ENCODE measurements around the gene MAPKAPK2.

The MAPKAPK2 gene

DNA sequence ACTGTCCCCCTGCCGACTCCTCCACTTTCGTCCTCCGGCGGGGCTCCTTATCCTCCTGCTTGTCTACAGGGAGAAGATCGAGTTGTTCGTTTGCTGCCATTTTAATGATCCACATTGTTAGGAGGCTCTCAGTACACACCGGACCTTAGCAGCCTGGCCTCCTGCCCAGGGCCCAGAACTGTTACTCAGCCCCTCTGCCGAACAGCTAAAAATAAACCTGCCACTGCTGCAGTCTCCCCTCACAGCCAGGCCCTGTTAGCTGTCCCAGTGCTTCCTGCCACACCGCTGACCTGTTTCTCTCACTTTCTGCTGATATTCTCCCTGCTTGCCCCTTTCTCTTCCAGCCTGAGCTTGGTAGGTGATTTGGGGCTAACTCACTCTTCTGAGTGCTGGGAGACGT lies 8.3 kb downstream of the MAPKAPK2 start:
- no peaks in the 10 kb centered on the region for H3K9me3 Mint-ChIP-seq
- H3K36me3 Mint-ChIP-seq (ENCODE audit: low read depth), result peaks cover 23% of the 10 kb centered on the region
- H3K27ac Mint-ChIP-seq, result peak overlapping the region; percentile 87 to 88 (median 87)
- H3K4me1 Mint-ChIP-seq, result peaks cover 97% of the 10 kb centered on the region
- peak overlapping the region in 2 of 3 experiments; percentile 40 for H3K4me3 Mint-ChIP-seq
- no peaks in the 10 kb centered on the region for H3K27me3 Mint-ChIP-seq (ENCODE audit: low read depth)
- no peak for TF ChIP-seq CTCF (IDR thresholded peaks at IDR 0.05; ENCODE audit: unreplicated experiment in 3 of 3)

GRCh38 chr1:206693592-206693991 lies 8.9 kb downstream of the MAPKAPK2 start:
- peak overlapping the region; percentile 87 to 88 (median 87) for H3K27ac Mint-ChIP-seq
- H3K9me3 Mint-ChIP-seq, result no peaks in the 10 kb centered on the region
- peaks cover 25% of the 10 kb centered on the region for H3K36me3 Mint-ChIP-seq (ENCODE audit: low read depth)
- H3K27me3 Mint-ChIP-seq (ENCODE audit: low read depth), result no peaks in the 10 kb centered on the region
- peaks cover 95% of the 10 kb centered on the region for H3K4me1 Mint-ChIP-seq
- peak overlapping the region in 2 of 3 experiments; percentile 16 to 40 for H3K4me3 Mint-ChIP-seq
- no peak for TF ChIP-seq CTCF (IDR thresholded peaks at IDR 0.05; ENCODE audit: unreplicated experiment in 3 of 3)

- H3K4me1 Mint-ChIP-seq, result peaks cover 95% of the 10 kb centered on the region
- H3K27ac Mint-ChIP-seq, result peak overlapping the region; percentile 87 to 88 (median 87)
- no peaks in the 10 kb centered on the region for H3K27me3 Mint-ChIP-seq (ENCODE audit: low read depth)
- peak overlapping the region in 1 of 3 experiments; percentile 40 for H3K4me3 Mint-ChIP-seq
- no peak for TF ChIP-seq CTCF (IDR thresholded peaks at IDR 0.05; ENCODE audit: unreplicated experiment in 3 of 3)
- no peaks in the 10 kb centered on the region for H3K9me3 Mint-ChIP-seq
- peaks cover 29% of the 10 kb centered on the region for H3K36me3 Mint-ChIP-seq (ENCODE audit: low read depth)
These were observed 9.7 kb downstream of the MAPKAPK2 start for GRCh38 chr1:206694171-206695124.

- Mint-ChIP-seq H3K27me3 (ENCODE audit: low read depth) (no peaks in the 10 kb centered on the region), H3K9me3 (no peaks in the 10 kb centered on the region), H3K4me3 (peak overlapping the region in 1 of 3 experiments; percentile 1), H3K36me3 (ENCODE audit: low read depth) (peaks cover 29% of the 10 kb centered on the region), H3K27ac (peak overlapping the region in 2 of 3 experiments; percentile 16 to 88), H3K4me1 (peaks cover 95% of the 10 kb centered on the region)
- TF ChIP-seq CTCF (IDR thresholded peaks at IDR 0.05; ENCODE audit: unreplicated experiment in 3 of 3), result no peak
These were observed 11.0 kb downstream of the MAPKAPK2 start for GRCh38 chr1:206695733-206696132.

- TF ChIP-seq CTCF (IDR thresholded peaks at IDR 0.05; ENCODE audit: unreplicated experiment in 3 of 3), result no peak
- H3K4me1 Mint-ChIP-seq, result peaks cover 92% of the 10 kb centered on the region
- H3K27me3 Mint-ChIP-seq (ENCODE audit: low read depth), result no peaks in the 10 kb centered on the region
- H3K36me3 Mint-ChIP-seq (ENCODE audit: low read depth), result peaks cover 29% of the 10 kb centered on the region
- peak overlapping the region; percentile 11 to 88 (median 64) for H3K27ac Mint-ChIP-seq
- no peak overlapping the region for H3K4me3 Mint-ChIP-seq
- no peaks in the 10 kb centered on the region for H3K9me3 Mint-ChIP-seq
These were observed 12.3 kb downstream of the MAPKAPK2 start for GRCh38 chr1:206696812-206697585.
